CD4-positive, alpha-beta T cell (primary cell): ENCODE measurements around the gene MBD3L2. TPM values are rescaled to one million over a fixed set of nuclear protein-coding genes. Genes with fewer than 3 reads are reported as not detected.

Source experiments
- ATAC-seq: fragments of 200-7000 bp; cut with Tn5 transposase; one replicate; pipeline ENCODE4 v1.10.0; 2022; ENCODE audit warnings: mild to moderate bottlenecking; ENCODE audit not compliant: poor library complexity
- CTCF ChIA-PET: fragments of 350-600 bp; sonication (Branson Sonifier 250); formaldehyde crosslinking; loops from one replicate; lab custom pipeline; 2021; ENCODE audit warnings: antibody characterized with exemption, inconsistent platforms; lab: Charles Lee
- POLR2A ChIA-PET: fragments of 350-600 bp; sonication (Branson Sonifier 250); formaldehyde crosslinking; loops from one replicate; lab custom pipeline; 2021; ENCODE audit warnings: antibody characterized with exemption, inconsistent platforms; lab: Charles Lee
- DNase-seq, 14 experiments: peaks; one replicate each; pipeline ENCODE4 v3.0.0-alpha.2; 2013 to 2020; ENCODE audit warnings: mixed read lengths in 2 of 14
- H3K27ac ChIP-seq, 2 donors: one replicate each; pipeline versions ENCODE4 v1.5.1 to v1.7.0; 2013; ENCODE audit warnings: low read length in 2 of 2, low read depth in 1 of 2, mild to moderate bottlenecking in 1 of 2
- H3K27me3 ChIP-seq, 2 experiments: 1 replicate in 1 of 2; 2 replicates in 1 of 2; pipeline versions ENCODE4 v1.6.1 to v1.7.0; 2013; ENCODE audit warnings: low read length in 2 of 2, control low read depth in 1 of 2, mild to moderate bottlenecking in 1 of 2, moderate library complexity in 1 of 2; ENCODE audit not compliant: insufficient read depth in 2 of 2, control insufficient read depth in 1 of 2
- H3K36me3 ChIP-seq: one replicate; pipeline ENCODE4 v1.6.1; 2013; ENCODE audit warnings: low read length, control low read depth; ENCODE audit not compliant: insufficient read depth
- H3K4me1 ChIP-seq: one replicate; pipeline ENCODE4 v1.6.1; 2013; ENCODE audit warnings: low read length, control low read depth; ENCODE audit not compliant: insufficient read depth
- H3K4me3 ChIP-seq: one replicate; pipeline ENCODE4 v1.5.1; 2013; ENCODE audit warnings: mild to moderate bottlenecking, low read length, moderate library complexity
- H3K9me3 ChIP-seq, 2 experiments: 1 replicate in 1 of 2; 2 replicates in 1 of 2; pipeline versions ENCODE4 v1.6.1 to v1.7.0; 2013; ENCODE audit warnings: low read length in 2 of 2, mild to moderate bottlenecking in 2 of 2, control low read depth in 1 of 2, moderate library complexity in 1 of 2; ENCODE audit not compliant: control insufficient read depth in 1 of 2, insufficient read depth in 1 of 2
- H3K27ac Mint-ChIP-seq: one replicate; pipeline ENCODE4 v1.8.0; 2020; ENCODE audit warnings: mixed read lengths
- H3K27me3 Mint-ChIP-seq: one replicate; pipeline ENCODE4 v1.8.0; 2021; ENCODE audit warnings: mixed read lengths
- H3K36me3 Mint-ChIP-seq: one replicate; pipeline ENCODE4 v1.8.0; 2021; ENCODE audit warnings: low read depth, mixed read lengths
- H3K4me1 Mint-ChIP-seq: one replicate; pipeline ENCODE4 v1.8.0; 2021; ENCODE audit warnings: low read depth, mixed read lengths
- H3K4me3 Mint-ChIP-seq: one replicate; pipeline ENCODE4 v1.8.0; 2020; ENCODE audit warnings: mild to moderate bottlenecking, mixed read lengths
- H3K9me3 Mint-ChIP-seq: one replicate; pipeline ENCODE4 v1.8.0; 2020; ENCODE audit warnings: mixed read lengths
- CTCF ChIP-seq: fragments of 200-600 bp; IDR thresholded peaks from one replicate; pipeline ENCODE4 v1.8.0; 2022; ENCODE audit warnings: antibody characterized with exemption, mild to moderate bottlenecking
- intact Hi-C, 2 experiments: fragments of 100-400 bp; cut with DNase I in 1 of 2; cut with micrococcal nuclease in 1 of 2; formaldehyde crosslinking; loops; one replicate each; pipeline versions ENCODE4 v1.15.1 to v1.9.0; 2023 to 2025; cut with DNase I, micrococcal nuclease
- total RNA-seq, 174 experiments: library from RNA in 2 of 174; stranded (reverse) in 2 of 174; gene quantifications; one replicate each; pipeline ENCODE4 v1.2.3 and lab custom pipeline; 2021 to 2026

MBD3L2 gene
- total RNA-seq, 2 experiments from 2014 or later = not detected

DNA sequence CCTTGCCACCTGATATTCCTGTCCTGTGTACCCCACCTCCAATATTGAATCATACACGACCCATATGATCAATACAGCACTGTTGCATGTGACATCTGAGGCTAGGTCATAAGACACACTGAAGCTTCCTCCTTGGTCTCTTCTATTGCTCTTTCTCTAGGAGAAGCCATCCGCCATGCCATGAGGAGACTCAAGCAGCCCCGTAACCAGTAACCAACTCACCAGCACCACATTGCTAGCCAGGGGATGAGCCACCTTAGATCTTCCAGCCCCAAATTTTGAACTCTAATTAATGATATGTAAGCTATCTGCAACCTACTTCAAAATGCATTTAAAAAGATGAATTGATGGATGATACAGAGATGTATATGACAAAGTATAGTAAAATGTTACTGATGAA, 49.0 kb downstream of the MBD3L2 start:
- Mint-ChIP-seq H3K27me3 (no peaks in the 10 kb centered on the region), H3K4me1 (peaks cover 40% of the 10 kb centered on the region), H3K9me3 (peaks cover 12% of the 10 kb centered on the region), H3K27ac (peak overlapping the region; percentile 89), H3K4me3 (peak overlapping the region; percentile 94), H3K36me3 (peaks cover 22% of the 10 kb centered on the region)
- Histone ChIP-seq H3K27me3 (no peaks in the 10 kb centered on the region), H3K9me3 (peaks cover 21 to 30% of the 10 kb centered on the region in 2 experiments), H3K27ac (no peak overlapping the region), H3K4me1 (peaks cover 20% of the 10 kb centered on the region), H3K4me3 (no peak overlapping the region), H3K36me3 (no peaks in the 10 kb centered on the region)
- ChIA-PET POLR2A (interaction anchor here (2.0 to 3.4 kb wide), 3 partner anchors 9 to 251 kb away, joined by 12 to 55 read pairs (median 26); partner anchors contain the start of genes ARHGEF18 and ZNF557), CTCF (interaction anchor here (0.7 kb wide), 1 partner anchor 51 kb away, joined by 3 read pairs; no protein-coding TSS in a partner anchor)
- ATAC-seq = no peak
- intact Hi-C loops = no loop called here
- TF ChIP-seq CTCF = no peak
- DNase-seq = no peak

DNA sequence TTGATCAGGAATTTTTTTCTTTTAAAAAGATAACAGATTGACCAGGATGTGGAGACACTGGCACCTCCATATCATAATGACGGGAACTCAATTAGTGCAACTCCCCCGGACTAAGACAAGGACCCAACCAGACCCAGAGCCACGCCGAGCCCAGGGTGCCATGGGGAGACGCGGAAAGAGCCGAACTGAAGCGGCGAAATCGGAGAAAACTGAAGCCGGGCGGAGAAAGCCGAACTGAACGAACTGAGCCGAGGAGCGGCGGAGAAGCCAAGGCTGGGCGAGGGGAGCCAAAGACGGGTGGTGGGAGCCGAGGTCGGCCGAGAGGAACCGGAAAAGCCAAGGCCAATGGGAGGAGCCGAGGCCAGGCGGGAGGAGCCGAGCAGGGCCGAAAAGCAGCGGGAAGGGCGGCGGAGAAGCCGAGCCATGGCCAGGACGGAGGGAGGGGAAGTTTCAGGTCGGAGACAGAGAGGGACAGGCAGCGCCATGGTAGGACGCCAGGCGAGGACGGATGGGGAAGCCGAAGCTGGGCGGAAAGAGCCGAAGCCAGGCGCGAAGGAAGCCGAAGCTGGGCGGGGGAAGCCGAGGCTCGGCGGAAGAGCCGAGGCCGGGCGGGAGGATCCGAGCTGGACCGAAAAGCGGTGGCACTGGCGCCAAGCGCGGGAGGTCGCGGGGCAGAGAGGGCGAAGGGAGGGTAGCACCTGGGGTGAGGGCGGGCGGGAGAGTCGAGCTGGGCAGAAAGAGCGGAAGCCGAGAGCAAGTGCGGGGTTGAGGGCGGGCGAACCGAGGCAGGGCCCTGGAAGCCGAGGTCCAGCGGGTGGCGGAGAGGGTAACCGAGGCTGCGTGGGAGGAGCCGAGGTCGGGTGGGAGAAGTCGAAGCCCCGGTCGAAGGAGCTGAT, 49.8 kb downstream of the MBD3L2 start:
- DNase-seq = peak; percentile 80 to 94 (median 89)
- Histone ChIP-seq H3K4me3 (peak overlapping the region; percentile 87), H3K27me3 (no peaks in the 10 kb centered on the region), H3K27ac (peak overlapping the region; percentile 79 to 90), H3K4me1 (peaks cover 20% of the 10 kb centered on the region), H3K36me3 (no peaks in the 10 kb centered on the region), H3K9me3 (peaks cover 17 to 22% of the 10 kb centered on the region in 2 experiments)
- CTCF ChIA-PET = interaction anchor here (0.8 to 1.1 kb wide), 3 partner anchors 242 to 581 kb away, joined by 3 to 5 read pairs (median 3); partner anchors contain the start of gene TRAPPC5
- Mint-ChIP-seq H3K27me3 (no peaks in the 10 kb centered on the region), H3K27ac (peak overlapping the region; percentile 89), H3K9me3 (peaks cover 12% of the 10 kb centered on the region), H3K4me1 (peaks cover 40% of the 10 kb centered on the region), H3K36me3 (peaks cover 22% of the 10 kb centered on the region), H3K4me3 (peak overlapping the region; percentile 94)
- intact Hi-C loops = no loop called here
- no peak for TF ChIP-seq CTCF
- ATAC-seq = peak; percentile 93
- POLR2A ChIA-PET = interaction anchor here (0.6 to 3.4 kb wide), 14 partner anchors 10 to 1195 kb away, joined by 3 to 55 read pairs (median 6); partner anchors contain the start of genes ARHGEF18, GPR108, PET100 and TRAPPC5

GRCh38 chr19:7099597-7099921, 50.4 kb downstream of the MBD3L2 start:
- H3K9me3 Mint-ChIP-seq = peaks cover 12% of the 10 kb centered on the region
- H3K4me3 ChIP-seq = peak overlapping the region; percentile 87
- peak overlapping the region; percentile 94 for H3K4me3 Mint-ChIP-seq
- CTCF ChIA-PET = interaction anchor here (0.8 to 1.1 kb wide), 3 partner anchors 242 to 581 kb away, joined by 3 to 5 read pairs (median 3); partner anchors contain the start of gene TRAPPC5
- H3K36me3 ChIP-seq = no peaks in the 10 kb centered on the region
- no peaks in the 10 kb centered on the region for H3K27me3 Mint-ChIP-seq
- H3K27me3 ChIP-seq = no peaks in the 10 kb centered on the region
- peaks cover 20% of the 10 kb centered on the region for H3K4me1 ChIP-seq
- peaks cover 22% of the 10 kb centered on the region for H3K36me3 Mint-ChIP-seq
- DNase-seq (peak in 4 of 14 experiments; percentile 50 to 82 (median 58)), ATAC-seq (no peak)
- H3K9me3 ChIP-seq = peaks cover 13 to 15% of the 10 kb centered on the region in 2 experiments
- peak overlapping the region; percentile 89 for H3K27ac Mint-ChIP-seq
- no peak for TF ChIP-seq CTCF
- peak overlapping the region; percentile 79 to 90 for H3K27ac ChIP-seq
- H3K4me1 Mint-ChIP-seq = peaks cover 40% of the 10 kb centered on the region
- intact Hi-C loops = no loop called here
- POLR2A ChIA-PET = interaction anchor here (0.6 to 3.4 kb wide), 14 partner anchors 11 to 1195 kb away, joined by 3 to 55 read pairs (median 6); partner anchors contain the start of genes ARHGEF18, GPR108, PET100 and TRAPPC5

Other genes starting within 250 kb of the MBD3L2 start
- gene ADGRE1, start 161.7 kb upstream of the MBD3L2 start, total RNA-seq = 1 to 10 TPM; 5.4 to 6.0 TPM
- not detected for gene MBD3L2B, start 27.9 kb upstream of the MBD3L2 start, total RNA-seq
- not detected for gene MBD3L5, start 18.7 kb upstream of the MBD3L2 start, total RNA-seq
- gene MBD3L4, start 9.1 kb upstream of the MBD3L2 start, total RNA-seq = not detected
- not detected for gene MBD3L3, start 9.4 kb downstream of the MBD3L2 start, total RNA-seq
- 10 to 100 TPM; 15.8 to 17.4 TPM for gene ZNF557, start 20.4 kb downstream of the MBD3L2 start, total RNA-seq
- gene INSR, start 245.1 kb downstream of the MBD3L2 start, total RNA-seq = 1 to 10 TPM; 1.8 to 3.0 TPM